Measurements from ENCODE around the gene STRBP.
A peak's percentile ranks its signal among the peaks of the same experiment; 100 is the strongest.

STRBP gene

DNA sequence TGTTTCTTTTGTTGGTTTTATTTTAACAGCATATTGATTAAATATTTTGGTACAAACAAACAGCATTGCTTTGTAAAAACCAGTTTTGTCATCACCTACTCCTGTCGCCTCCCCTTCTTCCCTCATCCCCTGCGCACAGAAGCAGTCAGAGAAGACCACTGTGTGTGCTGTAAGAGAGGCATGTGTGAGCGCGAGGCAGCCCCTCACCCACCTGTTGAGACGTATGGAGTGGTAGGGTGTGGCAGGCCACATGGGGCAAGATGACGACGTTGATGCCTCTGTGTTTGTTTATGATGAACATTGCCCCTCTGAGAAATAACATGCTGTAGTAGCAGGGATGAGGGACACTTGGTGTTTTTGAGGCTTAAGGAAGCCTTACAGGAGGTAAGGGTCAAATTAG lies 163.6 kb downstream of the STRBP start:
- Mint-ChIP-seq H3K9me3 (no peaks in the 10 kb centered on the region), H3K27ac (no peak overlapping the region)

DNA sequence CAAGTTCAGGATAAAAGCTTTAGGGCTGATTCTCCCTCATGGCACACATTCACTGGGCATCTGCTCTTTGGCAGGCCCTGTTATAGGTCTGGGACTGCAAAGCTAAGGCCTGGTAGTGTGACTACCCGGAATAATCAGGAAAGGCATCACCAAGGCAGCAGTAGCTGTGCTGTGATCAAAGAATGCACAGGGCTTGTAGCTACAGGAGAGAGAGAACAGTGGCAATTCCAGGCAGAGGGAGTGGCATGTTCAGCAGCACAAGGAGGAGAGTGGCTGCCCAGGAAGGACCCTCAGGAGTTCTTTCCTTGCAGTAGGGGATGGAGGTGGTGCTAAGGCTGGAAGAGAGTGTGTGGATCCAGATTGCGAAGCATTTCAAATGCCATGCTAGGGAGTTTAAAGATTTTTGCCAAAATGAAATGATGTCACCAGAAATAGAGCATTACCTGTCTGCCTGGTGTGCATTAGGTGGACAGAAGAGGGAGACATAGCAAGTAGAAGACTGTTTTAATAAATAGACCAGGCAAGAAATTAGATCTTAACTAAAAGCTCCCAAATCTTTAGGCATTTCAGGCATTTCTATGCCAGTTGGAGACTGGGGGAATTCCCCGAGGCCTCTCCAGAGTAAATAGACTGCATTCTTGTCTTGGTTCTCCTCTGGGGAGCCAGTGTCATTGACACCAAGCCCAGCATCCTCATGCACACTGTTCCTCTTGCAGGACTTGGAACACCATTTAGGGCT lies 165.8 kb downstream of the STRBP start:
- no peak overlapping the region for H3K4me3 Mint-ChIP-seq
- H3K9me3 Mint-ChIP-seq: no peaks in the 10 kb centered on the region
- peak overlapping the region; percentile 67 for H3K27ac Mint-ChIP-seq
- no peaks in the 10 kb centered on the region for H3K27me3 Mint-ChIP-seq
- no peaks in the 10 kb centered on the region for H3K4me1 Mint-ChIP-seq (ENCODE audit: low read depth)
- H3K36me3 Mint-ChIP-seq (ENCODE audit: low read depth): peaks cover 27% of the 10 kb centered on the region

More for the DNA sequence above, 163.6 kb downstream of the STRBP start:
- Mint-ChIP-seq H3K4me3 (no peak overlapping the region), H3K27me3 (no peaks in the 10 kb centered on the region), H3K36me3 (ENCODE audit: low read depth) (peaks cover 22% of the 10 kb centered on the region), H3K4me1 (ENCODE audit: low read depth) (no peaks in the 10 kb centered on the region)

DNA sequence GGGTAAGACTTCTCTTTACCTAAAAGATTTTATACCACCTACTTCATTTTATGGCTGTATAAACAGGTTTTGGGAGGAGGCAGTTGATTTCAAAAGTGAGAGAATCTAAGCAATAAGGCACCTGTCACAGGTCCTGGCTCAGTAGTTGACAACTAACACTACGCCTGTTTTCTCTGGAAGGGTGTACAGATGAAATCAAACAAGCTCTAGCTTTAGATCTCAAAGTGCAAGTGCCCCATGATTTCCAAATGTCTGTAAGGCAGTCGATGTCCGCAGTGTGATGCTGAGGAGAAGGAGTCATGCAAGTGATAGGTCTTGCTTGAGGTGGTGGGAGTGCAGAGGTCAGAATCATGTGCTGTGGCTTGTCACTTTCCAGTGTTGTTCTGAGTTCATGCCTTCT lies 168.8 kb downstream of the STRBP start:
- no peak overlapping the region for H3K27ac Mint-ChIP-seq
- H3K4me3 Mint-ChIP-seq: no peak overlapping the region
- no peaks in the 10 kb centered on the region for H3K27me3 Mint-ChIP-seq
- H3K4me1 Mint-ChIP-seq (ENCODE audit: low read depth): no peaks in the 10 kb centered on the region
- H3K36me3 Mint-ChIP-seq (ENCODE audit: low read depth): peaks cover 34% of the 10 kb centered on the region
- no peaks in the 10 kb centered on the region for H3K9me3 Mint-ChIP-seq

DNA sequence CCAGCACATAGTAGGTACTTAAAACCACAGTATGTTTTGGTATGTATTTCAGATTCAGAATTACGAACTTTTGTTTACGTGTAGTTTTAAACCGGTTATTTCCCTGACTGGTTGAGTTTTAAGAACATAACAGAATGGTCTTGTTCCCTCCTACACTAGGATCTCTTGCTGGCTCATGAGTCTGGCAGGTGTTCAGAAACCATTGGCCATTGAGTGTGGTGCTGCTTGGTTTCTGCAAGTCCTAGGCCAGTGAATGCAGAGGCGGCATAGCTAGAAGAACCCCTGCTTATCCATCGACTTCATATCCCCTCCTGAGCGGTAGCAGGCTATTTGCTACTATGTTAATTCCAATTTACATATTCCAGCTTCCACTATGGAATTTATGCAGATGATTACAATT lies 169.3 kb downstream of the STRBP start:
- Mint-ChIP-seq H3K4me1 (ENCODE audit: low read depth) (no peaks in the 10 kb centered on the region), H3K27me3 (no peaks in the 10 kb centered on the region), H3K4me3 (no peak overlapping the region), H3K27ac (peak overlapping the region; percentile 52), H3K36me3 (ENCODE audit: low read depth) (peaks cover 36% of the 10 kb centered on the region), H3K9me3 (no peaks in the 10 kb centered on the region)

GRCh38 chr9:123098096-123098459 lies 170.3 kb downstream of the STRBP start:
- no peak overlapping the region for H3K4me3 Mint-ChIP-seq
- H3K27ac Mint-ChIP-seq: peak overlapping the region; percentile 28
- peaks cover 43% of the 10 kb centered on the region for H3K36me3 Mint-ChIP-seq (ENCODE audit: low read depth)
- no peaks in the 10 kb centered on the region for H3K27me3 Mint-ChIP-seq
- H3K9me3 Mint-ChIP-seq: no peaks in the 10 kb centered on the region
- H3K4me1 Mint-ChIP-seq (ENCODE audit: low read depth): no peaks in the 10 kb centered on the region

GRCh38 chr9:123097430-123098095 lies 170.8 kb downstream of the STRBP start:
- H3K9me3 Mint-ChIP-seq: no peaks in the 10 kb centered on the region
- H3K27ac Mint-ChIP-seq: peak overlapping the region; percentile 43
- no peaks in the 10 kb centered on the region for H3K4me1 Mint-ChIP-seq (ENCODE audit: low read depth)
- no peak overlapping the region for H3K4me3 Mint-ChIP-seq
- peaks cover 46% of the 10 kb centered on the region for H3K36me3 Mint-ChIP-seq (ENCODE audit: low read depth)
- no peaks in the 10 kb centered on the region for H3K27me3 Mint-ChIP-seq

GRCh38 chr9:123096987-123097386 lies 171.4 kb downstream of the STRBP start:
- Mint-ChIP-seq H3K4me1 (ENCODE audit: low read depth) (no peaks in the 10 kb centered on the region), H3K9me3 (no peaks in the 10 kb centered on the region), H3K27me3 (no peaks in the 10 kb centered on the region), H3K4me3 (no peak overlapping the region), H3K27ac (peak overlapping the region; percentile 43), H3K36me3 (ENCODE audit: low read depth) (peaks cover 46% of the 10 kb centered on the region)

GRCh38 chr9:123093141-123093540 lies 175.2 kb downstream of the STRBP start:
- Mint-ChIP-seq H3K27ac (no peak overlapping the region), H3K27me3 (no peaks in the 10 kb centered on the region), H3K9me3 (no peaks in the 10 kb centered on the region), H3K36me3 (ENCODE audit: low read depth) (peaks cover 44% of the 10 kb centered on the region), H3K4me1 (ENCODE audit: low read depth) (no peaks in the 10 kb centered on the region), H3K4me3 (no peak overlapping the region)

GRCh38 chr9:123091459-123091858 lies 176.9 kb downstream of the STRBP start:
- Mint-ChIP-seq H3K9me3 (no peaks in the 10 kb centered on the region), H3K4me3 (no peak overlapping the region), H3K36me3 (ENCODE audit: low read depth) (peaks cover 39% of the 10 kb centered on the region), H3K27me3 (no peaks in the 10 kb centered on the region), H3K4me1 (ENCODE audit: low read depth) (no peaks in the 10 kb centered on the region), H3K27ac (no peak overlapping the region)

DNA sequence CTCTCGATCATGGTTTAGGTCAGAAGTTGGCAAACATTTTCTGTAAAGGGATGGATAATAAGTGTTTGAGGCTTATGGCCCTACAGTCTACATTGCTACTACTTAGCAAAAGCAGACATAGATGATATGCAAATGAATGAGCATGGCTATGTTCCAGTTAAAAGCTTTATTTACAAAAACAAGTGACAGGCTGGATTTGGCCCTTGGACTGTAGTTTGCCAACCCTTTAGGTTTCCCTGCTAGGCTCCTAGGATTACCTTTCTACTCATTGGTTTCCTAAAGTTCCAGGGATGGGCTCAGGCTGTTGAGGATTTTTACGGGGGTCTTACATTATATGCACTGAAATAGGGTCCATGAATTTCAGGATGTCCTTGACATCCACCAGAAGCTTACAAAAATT lies 177.4 kb downstream of the STRBP start:
- Mint-ChIP-seq H3K4me1 (ENCODE audit: low read depth) (no peaks in the 10 kb centered on the region), H3K27me3 (no peaks in the 10 kb centered on the region), H3K36me3 (ENCODE audit: low read depth) (peaks cover 38% of the 10 kb centered on the region), H3K27ac (peak overlapping the region; percentile 12), H3K9me3 (no peaks in the 10 kb centered on the region), H3K4me3 (no peak overlapping the region)

- Mint-ChIP-seq H3K36me3 (ENCODE audit: low read depth) (peaks cover 40% of the 10 kb centered on the region), H3K4me3 (no peak overlapping the region), H3K9me3 (no peaks in the 10 kb centered on the region), H3K27ac (peak overlapping the region; percentile 12), H3K4me1 (ENCODE audit: low read depth) (no peaks in the 10 kb centered on the region), H3K27me3 (no peaks in the 10 kb centered on the region)
Observed at GRCh38 chr9:123090198-123090896, 178.0 kb downstream of the STRBP start.

DNA sequence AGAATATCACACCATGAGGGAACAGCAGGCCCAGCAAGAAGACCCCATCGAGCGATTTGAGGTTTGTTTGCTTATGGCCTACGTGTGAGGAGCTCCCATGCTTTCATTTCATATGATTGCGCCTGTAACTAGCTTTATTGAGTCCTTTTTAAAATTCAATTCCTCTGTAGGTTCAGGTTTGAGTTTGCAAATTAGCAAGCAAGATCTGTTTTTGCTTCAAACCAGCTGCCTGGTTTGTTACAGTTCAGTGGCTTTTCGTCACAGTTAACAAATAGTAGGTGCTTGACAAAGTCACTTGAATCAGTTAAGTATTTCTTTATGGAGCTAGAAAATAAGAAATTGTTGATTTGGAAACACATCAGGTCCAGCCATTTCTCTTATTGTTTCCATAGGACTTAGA lies 178.6 kb downstream of the STRBP start:
- Mint-ChIP-seq H3K4me3 (no peak overlapping the region), H3K27ac (no peak overlapping the region), H3K36me3 (ENCODE audit: low read depth) (peaks cover 40% of the 10 kb centered on the region), H3K9me3 (no peaks in the 10 kb centered on the region), H3K27me3 (no peaks in the 10 kb centered on the region), H3K4me1 (ENCODE audit: low read depth) (no peaks in the 10 kb centered on the region)

- H3K27me3 Mint-ChIP-seq: no peaks in the 10 kb centered on the region
- no peaks in the 10 kb centered on the region for H3K4me1 Mint-ChIP-seq (ENCODE audit: low read depth)
- H3K36me3 Mint-ChIP-seq (ENCODE audit: low read depth): peaks cover 38% of the 10 kb centered on the region
- no peaks in the 10 kb centered on the region for H3K9me3 Mint-ChIP-seq
- no peak overlapping the region for H3K4me3 Mint-ChIP-seq
- no peak overlapping the region for H3K27ac Mint-ChIP-seq
Observed at GRCh38 chr9:123089040-123089439, 179.3 kb downstream of the STRBP start.

DNA sequence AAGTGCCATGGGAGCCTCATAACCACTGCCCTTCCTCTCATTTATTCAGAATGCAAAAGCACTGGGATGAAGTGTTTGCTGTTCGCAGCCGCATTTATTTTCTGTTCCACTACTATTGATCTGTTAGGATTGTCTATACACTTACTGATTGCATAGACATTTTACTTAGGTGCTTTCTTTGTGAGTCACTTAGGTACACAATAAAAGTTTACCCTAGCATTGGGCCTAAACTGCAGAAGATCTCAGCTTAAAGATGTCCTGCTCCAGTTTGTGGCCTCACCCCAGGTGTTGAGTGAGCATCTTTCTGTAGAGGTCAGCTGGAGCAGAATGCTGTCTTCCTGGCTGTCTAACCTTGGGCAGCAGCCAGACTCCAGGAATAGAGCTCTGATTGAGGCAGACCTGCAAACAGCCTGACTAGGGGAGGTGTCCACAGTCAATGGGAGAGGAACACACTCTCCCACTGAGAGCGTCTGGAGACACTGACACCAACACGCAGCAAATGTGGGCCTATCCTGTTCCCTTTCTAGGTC lies 181.0 kb downstream of the STRBP start:
- Mint-ChIP-seq H3K9me3 (no peaks in the 10 kb centered on the region), H3K36me3 (ENCODE audit: low read depth) (peaks cover 29% of the 10 kb centered on the region), H3K27ac (no peak overlapping the region), H3K4me1 (ENCODE audit: low read depth) (no peaks in the 10 kb centered on the region), H3K27me3 (no peaks in the 10 kb centered on the region), H3K4me3 (no peak overlapping the region)

DNA sequence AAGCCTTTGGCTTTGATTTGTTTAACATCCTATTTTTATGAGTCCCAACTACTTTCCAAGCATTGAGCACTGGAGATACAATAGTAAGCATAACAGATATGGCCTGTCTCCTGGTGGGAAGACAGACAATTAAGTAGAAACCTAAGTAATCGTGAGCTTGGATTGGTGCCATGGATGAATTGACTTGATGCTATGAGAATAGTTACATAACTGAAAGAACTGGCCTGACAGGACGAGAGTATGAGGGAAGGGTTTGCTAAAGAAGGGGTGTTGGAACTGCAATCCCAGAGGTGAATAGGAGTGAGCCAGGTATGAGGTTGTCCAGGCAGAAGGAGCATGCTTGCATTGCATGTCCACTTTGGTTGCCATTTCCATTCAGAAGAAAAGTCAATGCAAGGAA lies 182.5 kb downstream of the STRBP start:
- Mint-ChIP-seq H3K27ac (no peak overlapping the region), H3K36me3 (ENCODE audit: low read depth) (peaks cover 38% of the 10 kb centered on the region), H3K27me3 (no peaks in the 10 kb centered on the region), H3K4me1 (ENCODE audit: low read depth) (no peaks in the 10 kb centered on the region), H3K9me3 (no peaks in the 10 kb centered on the region), H3K4me3 (no peak overlapping the region)

All from stimulated activated naive CD8-positive, alpha-beta T cell treated with anti-CD3 and anti-CD28 coated beads, Interleukin-15, Interleukin-2, amounts not matched to agents 100 ng/mL and 50 ng/mL, for 24 hours (primary cell).